Keratinocyte (primary cell): Measurements from ENCODE around the gene PRPF39.

ENCODE experiments used
- CTCF ChIP-seq, 3 experiments: IDR thresholded peaks in 1 of 3; conservative IDR thresholded peaks in 1 of 3; optimal IDR thresholded peaks in 1 of 3; 2 replicates in 2 of 3; 3 replicates in 1 of 3; pipeline versions ENCODE3 to v1.5.1; 2011; ENCODE audit warnings: low read length in 3 of 3, mild to moderate bottlenecking in 3 of 3, moderate library complexity in 2 of 3, control low read depth in 1 of 3, inconsistent platforms in 1 of 3; ENCODE audit not compliant: insufficient read depth in 2 of 3; ENCODE audit errors: extremely low read depth in 1 of 3
- EZH2 ChIP-seq: IDR thresholded peaks from one replicate; pipeline ENCODE4 v1.6.1; 2012; ENCODE audit warnings: inconsistent platforms, mild to moderate bottlenecking, low read length, moderate library complexity

DNA sequence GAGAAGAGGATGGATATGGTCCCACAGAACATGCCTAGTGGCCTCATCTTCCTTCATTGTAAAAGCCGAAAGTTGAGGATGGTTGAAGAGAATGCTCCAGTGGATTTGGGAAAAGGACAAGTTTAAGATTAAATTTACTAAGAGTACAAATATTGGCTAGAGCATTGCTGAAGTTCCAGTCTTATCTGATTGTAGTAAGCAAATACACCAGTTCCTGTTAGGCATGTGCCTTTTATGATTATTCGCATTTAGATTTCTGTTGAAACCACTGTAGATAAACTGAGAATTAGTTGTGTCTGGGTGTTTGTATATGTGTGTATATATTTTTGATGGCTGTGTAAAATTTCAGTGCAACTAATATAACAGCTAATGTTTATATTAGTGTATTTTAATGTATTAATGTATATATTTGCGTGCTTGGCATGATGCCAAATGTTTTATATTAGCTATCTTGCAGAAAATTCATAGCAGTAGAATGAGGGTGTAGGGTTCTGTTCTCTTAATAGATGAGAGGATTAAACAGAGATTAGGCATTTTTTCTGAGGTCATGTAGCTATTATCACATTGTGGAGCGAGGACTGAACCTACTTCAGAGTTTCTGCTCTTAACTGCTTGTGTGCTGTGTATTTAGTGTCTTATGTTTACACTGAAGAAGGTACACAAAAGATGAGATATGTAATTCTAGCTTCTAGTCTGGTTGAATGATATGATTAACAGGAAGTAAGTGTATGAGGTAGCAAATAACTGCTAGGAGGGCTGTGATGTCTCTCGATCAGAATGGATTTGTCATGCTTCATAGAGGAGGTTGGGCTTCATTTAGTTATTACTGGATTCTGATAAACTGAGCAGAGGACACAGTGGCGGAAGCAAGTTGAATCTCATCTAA is 29.2 kb downstream of the PRPF39 start:
- no peak for TF ChIP-seq CTCF (optimal IDR thresholded peaks at IDR 0.05 in 1 of 3, IDR thresholded peaks at IDR 0.05 in 1 of 3, conservative IDR thresholded peaks at IDR 0.05 in 1 of 3; ENCODE audit: extremely low read depth in 1 of 3, insufficient read depth in 2 of 3, low read length in 3 of 3)
- TF ChIP-seq EZH2, result no peak
